ENCODE results near the gene MAPK8IP3.

Gene MAPK8IP3

DNA sequence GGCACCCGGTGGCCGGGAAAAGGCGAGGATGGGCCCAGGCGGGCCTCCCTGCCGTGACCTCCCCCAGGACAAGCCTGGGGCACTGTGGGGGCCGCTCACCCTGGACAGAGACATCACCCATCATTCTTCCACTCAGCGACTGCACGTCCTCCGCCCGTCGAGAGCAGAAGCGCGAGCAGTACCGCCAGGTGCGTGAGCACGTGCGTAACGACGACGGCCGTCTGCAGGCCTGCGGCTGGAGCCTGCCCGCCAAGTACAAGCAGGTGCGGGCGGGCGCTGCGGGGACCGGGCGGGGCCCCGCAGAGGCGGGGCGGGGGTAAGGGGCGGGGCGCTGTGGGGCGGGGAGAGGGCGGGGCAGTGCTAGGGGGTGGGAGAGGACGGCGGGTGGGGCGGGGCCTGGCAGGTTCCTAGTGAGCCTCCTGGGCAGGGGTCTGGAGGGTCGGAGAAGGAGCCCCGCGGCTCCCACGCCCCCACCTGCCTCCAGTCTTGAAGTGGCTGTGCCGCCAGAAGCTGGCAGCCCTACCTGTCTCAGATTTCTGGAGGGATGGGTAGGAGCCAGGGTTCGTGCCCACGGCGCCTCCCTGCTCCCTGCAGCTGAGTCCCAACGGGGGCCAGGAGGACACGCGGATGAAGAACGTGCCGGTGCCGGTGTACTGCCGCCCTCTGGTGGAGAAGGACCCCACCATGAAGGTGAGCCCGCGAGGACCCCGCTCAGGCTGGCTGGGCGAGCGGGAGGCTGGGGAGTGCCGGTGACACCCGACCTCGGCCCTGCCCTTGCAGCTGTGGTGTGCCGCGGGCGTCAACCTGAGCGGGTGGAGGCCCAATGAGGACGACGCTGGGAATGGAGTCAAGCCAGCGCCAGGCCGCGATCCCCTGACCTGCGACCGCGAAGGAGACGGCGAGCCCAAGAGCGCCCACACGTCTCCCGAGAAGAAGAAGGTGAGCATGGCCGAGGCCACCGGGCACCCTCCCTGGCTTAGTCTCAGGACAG lies 57.8 kb downstream of the MAPK8IP3 start:
- no peak for DNase-seq

- DNase-seq = no peak
Measured at GRCh38 chr16:1764971-1765370, 59.0 kb downstream of the MAPK8IP3 start.

GRCh38 chr16:1765826-1766225 lies 59.8 kb downstream of the MAPK8IP3 start:
- DNase-seq = no peak

GRCh38 chr16:1766231-1766630 lies 60.2 kb downstream of the MAPK8IP3 start:
- DNase-seq = no peak

GRCh38 chr16:1766701-1767100 lies 60.7 kb downstream of the MAPK8IP3 start:
- no peak for DNase-seq

DNA sequence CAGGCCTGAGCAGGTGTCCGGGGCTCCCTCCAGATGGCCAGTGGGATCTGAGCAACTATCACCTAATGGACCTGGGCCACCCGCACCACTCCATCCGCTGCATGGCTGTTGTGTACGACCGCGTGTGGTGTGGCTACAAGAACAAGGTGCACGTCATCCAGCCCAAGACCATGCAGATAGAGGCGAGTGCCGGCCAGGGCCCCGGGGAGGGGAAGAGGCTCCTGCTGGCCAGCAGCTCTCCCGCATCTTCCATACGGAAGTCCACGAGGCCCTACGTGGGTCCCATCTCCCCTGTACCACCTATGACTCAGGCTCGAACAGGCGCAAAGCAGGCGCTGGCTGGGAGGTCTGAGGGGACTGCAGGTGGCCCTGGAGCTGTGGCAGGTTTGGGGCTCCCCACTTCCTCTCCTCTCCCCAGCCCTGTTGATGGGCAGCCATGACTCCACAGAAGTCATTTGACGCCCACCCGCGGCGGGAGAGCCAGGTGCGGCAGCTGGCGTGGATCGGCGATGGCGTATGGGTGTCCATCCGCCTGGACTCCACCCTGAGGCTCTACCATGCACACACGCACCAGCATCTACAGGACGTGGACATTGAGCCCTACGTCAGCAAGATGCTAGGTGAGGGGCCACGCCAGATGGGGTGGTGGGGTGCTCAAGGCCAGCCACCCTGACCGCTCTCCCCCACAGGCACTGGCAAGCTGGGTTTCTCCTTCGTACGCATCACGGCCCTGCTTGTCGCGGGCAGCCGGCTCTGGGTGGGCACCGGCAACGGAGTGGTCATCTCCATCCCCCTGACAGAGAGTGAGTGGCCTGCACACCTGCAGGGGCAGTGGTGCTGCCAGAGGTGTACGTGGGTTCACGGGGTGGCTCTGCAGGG lies 61.4 kb downstream of the MAPK8IP3 start:
- DNase-seq = no peak

- no peak for DNase-seq
Measured at GRCh38 chr16:1768061-1768766, 62.2 kb downstream of the MAPK8IP3 start.

DNA sequence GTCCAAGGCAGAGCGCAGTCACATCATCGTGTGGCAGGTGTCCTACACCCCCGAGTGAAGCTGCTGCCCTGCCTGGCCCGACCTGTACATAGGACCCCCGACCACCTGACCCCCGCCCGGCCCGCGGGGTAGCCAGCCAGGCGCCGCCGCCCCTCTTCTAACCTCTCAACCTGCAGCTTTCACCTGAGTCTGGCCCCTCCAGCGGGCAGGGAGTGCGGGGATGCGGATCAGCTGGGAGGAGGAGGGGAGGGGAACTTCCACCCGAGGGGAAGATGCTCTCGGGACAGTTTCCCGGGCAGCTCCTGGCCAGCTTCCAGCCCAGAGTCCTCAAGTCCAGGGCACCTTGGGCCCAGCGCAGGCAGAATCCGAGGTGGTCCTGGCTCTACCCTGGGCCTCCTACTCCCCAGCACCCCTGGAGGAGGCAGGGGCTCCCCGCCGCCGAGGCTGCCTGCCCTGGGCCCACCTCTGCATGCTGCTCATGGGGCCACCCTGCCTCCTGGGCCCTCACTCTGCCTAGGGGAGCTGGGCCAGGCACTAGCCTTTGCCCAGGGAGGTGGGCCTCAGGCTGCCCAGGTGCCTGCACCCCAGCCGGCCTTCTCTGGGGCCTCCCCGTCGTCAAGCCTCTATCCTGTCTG lies 62.9 kb downstream of the MAPK8IP3 start:
- no peak for DNase-seq

DNA sequence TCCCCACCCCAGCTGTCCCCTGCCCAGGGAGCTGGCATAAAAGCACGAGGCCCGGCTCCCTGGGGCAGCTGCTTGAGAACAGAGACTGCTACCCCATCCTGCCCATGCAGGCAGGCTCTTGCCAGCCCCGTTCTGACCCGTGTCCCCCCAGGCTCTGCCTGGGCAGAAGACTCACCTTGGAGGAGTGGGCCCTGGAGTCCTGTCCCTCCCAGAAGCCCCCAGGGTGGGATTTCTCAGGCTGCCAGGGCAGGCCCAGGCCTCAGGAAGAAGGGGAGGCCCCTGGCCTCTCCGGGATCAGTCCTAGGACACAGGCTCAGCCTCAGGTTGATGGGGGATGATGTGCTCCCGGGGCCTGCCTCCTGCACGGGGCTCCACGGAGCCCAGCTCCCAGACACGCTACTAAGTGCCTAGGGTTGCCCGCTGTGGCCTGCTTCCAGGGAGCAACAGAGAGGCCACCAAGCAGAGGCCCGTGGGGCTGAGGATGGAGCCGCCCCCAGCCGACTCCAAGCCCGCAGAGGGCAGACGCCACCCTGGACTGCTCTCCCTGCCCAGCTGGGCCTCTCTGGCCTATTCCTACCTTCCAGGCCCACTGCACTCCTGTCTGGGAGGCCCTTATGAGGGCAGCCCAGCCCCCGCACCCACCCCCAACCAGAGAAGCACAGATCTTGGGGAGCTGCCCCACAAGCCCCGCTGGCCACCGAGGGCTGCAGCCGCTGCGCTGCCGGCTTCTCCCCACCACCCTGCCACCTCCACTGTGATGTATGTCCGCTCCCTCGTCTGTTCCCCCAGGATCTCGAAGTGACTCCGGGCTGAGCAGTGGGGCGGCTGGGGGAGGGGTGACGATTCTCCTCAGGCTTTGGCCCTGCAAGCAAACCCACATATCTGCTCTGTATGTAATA lies 63.7 kb downstream of the MAPK8IP3 start:
- DNase-seq = no peak

DNA sequence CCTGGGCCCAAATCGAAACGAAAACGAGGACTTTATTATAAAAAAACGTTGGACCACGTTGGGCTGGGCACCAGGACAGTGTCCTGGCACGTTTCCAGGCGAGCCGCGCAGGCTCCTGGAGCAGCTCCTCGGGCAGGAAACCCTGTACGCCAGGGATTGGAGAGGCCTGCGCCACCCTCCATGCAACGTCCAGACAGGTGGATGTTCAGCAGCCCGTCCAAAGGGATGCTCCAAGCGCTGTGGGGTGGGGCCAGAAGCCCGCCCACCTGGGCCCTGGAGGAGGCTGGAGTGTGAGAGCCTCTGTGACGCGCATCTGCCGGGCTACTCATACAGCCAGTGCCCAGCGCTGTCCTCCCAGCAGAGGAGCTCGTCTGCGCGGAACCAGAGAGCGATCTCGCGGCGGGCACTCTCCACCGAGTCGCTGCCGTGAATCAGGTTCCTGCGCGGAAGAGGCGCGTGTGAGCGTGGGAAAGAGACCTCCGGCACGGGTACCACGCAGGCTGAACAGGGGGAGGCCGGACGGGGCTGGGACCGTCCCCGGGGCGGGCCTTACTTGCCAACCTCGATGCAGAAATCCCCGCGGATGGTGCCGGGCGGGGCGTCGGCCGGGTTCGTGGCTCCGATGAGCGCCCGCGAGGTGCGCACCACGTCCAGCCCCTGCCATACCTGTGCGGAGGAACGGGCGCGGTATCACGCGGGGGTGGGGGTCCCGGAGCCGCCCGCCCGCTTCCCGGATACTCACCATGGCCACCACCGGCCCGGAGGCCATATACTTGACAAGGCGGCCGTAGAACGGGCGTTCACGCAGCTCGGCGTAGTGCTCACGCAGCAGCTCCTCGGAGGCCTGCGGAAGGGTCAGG lies 64.6 kb downstream of the MAPK8IP3 start:
- DNase-seq = peak; percentile 46

DNA sequence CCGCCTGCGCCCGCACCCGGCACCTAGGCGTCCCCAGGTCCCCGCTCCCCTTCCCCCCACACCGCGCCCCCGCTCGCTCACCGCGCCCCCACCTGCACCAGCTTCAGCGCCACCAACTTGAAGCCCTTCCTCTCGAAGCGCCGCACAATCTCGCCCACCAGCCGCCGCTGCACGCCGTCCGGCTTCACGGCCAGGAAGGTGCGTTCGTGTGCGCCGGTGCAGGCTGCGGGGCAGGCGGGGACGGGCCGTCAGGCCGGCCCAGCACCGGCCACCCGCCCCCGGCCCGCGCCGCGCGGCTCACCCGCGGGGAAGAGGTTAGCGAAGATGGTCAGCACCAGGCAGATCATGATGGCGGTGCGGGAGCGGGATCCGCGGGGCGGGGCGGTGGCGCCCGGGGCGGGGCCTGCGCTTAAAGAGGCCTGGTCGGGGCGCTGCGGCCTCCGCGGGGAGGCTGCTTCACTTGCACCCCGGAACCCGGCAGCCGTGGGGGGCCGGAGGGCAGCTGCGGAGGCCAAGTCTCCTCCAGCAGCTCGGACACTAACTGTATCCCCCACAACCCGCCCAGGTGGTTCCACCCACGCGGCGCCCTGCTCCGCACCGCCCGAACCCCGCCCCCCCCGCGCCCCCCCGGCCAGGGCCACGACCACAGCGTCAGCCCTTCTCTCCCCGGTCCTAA lies 65.3 kb downstream of the MAPK8IP3 start, which contains the start of gene NME3:
TSS of gene NME3 (minus strand) at position 356 of the 676 bp plus-strand sequence. CDS start at position 347, 9 bp downstream.
- peak; percentile 74 for DNase-seq

GRCh38 chr16:1771864-1772361 lies 65.9 kb downstream of the MAPK8IP3 start:
- DNase-seq = no peak

- DNase-seq = peak; percentile 40
Measured at GRCh38 chr16:1772362-1772907, 66.4 kb downstream of the MAPK8IP3 start, which contains the start of gene EME2. Gene EME2, plus strand, starts transcription at chr16:1772810. Its CDS starts 418 bp downstream, at chr16:1773228.

GRCh38 chr16:1772908-1773702 lies 67.1 kb downstream of the MAPK8IP3 start, which contains the start of gene MRPS34:
Gene MRPS34, minus strand, starts transcription at chr16:1773134. Its CDS starts 15 bp downstream, at chr16:1773119.
- peak; percentile 75 for DNase-seq

GRCh38 chr16:1773703-1774447 lies 67.9 kb downstream of the MAPK8IP3 start:
- no peak for DNase-seq

GRCh38 chr16:1774448-1774780 lies 68.4 kb downstream of the MAPK8IP3 start:
- no peak for DNase-seq
